ENCODE measurements around the gene DOK4. TPM values are rescaled to one million over a fixed set of nuclear protein-coding genes. Genes with fewer than 3 reads are reported as not detected.
A peak's percentile ranks its signal among the peaks of the same experiment; 100 is the strongest.
"Not testable (repeated sequence)": the region's sequence is repeated elsewhere in the genome, so short reads cannot be mapped to it uniquely, and the experiment has no call there.

DOK4 gene
- total RNA-seq, 1 donor from 2014 or later, result 19.4 TPM

DNA sequence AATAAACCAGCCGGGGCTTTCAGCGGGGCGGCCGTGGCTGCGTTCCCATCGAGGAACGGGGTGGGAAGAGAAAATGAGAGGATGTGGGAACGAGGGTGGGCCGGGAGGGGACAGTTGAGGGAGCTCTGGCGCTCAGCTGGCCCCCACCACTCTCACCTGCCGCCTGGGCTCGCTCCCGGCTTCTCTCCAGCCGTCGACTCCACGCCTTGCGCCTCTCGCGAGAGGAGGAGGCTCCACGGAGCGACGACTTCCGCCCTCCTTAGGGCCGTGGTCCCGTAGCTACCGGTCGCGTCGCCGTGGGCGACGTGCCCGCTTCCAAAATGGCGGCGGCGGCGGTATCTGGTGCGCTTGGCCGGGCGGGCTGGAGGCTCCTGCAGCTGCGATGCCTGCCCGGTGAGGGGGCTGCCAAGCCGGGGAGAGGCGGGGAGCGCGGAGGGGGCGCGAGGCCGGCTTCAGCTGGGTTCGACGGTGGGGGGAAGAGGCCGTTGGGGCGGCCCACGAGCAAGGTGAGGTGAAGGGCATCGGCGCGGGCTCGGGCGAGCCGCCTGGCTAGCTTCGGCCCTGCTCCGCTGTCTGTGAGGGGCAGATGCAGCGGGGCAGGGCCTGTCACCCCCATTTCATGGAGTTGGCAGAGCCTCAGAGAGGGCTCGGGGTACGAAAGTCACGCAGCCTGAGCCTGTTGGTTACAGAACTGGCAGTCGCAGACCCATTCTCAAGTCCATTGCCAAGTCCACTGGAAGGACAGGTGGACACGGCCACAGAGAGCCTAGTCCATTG is 38.9 kb downstream of the DOK4 start, which contains the start of the genes CIAPIN1 and COQ9:
Gene CIAPIN1, minus strand, starts transcription at position 200 of the 777 bp plus-strand sequence. CDS start 6,457 bp downstream, outside the sequence.
Gene COQ9, plus strand, starts transcription at position 294 of the 777 bp plus-strand sequence. Its CDS starts 27 bp downstream, at position 321.
- no peak for DNase-seq (ENCODE audit: extremely low spot score in 2 of 2)
- Histone ChIP-seq H3K27ac (peak within 1 kb of the TSS; percentile 85), H3K9me3 (no peaks in the 10 kb centered on the region), H3K27me3 (no peaks in the 10 kb centered on the region), H3K4me3 (peak within 1 kb of the TSS; percentile 68 to 83), H3K36me3 (peaks cover 0 to 7% of the 10 kb centered on the region in 2 donors), H3K4me1 (peaks cover 35% of the 10 kb centered on the region)
- TF ChIP-seq POLR2AphosphoS5 (IDR thresholded peaks at IDR 0.05; ENCODE audit: insufficient read depth in 1 of 2, low read depth in 1 of 2) (peak; percentile 87 to 91), POLR2A (IDR thresholded peaks at IDR 0.05) (peak in 1 of 2 donors; percentile 43)
- TF ChIP-seq, protein P1, sequence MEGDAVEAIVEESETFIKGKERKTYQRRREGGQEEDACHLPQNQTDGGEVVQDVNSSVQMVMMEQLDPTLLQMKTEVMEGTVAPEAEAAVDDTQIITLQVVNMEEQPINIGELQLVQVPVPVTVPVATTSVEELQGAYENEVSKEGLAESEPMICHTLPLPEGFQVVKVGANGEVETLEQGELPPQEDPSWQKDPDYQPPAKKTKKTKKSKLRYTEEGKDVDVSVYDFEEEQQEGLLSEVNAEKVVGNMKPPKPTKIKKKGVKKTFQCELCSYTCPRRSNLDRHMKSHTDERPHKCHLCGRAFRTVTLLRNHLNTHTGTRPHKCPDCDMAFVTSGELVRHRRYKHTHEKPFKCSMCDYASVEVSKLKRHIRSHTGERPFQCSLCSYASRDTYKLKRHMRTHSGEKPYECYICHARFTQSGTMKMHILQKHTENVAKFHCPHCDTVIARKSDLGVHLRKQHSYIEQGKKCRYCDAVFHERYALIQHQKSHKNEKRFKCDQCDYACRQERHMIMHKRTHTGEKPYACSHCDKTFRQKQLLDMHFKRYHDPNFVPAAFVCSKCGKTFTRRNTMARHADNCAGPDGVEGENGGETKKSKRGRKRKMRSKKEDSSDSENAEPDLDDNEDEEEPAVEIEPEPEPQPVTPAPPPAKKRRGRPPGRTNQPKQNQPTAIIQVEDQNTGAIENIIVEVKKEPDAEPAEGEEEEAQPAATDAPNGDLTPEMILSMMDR (IDR thresholded peaks at IDR 0.05), result no peak
- intact Hi-C loops (cut with DNase I), result no loop called here

DNA sequence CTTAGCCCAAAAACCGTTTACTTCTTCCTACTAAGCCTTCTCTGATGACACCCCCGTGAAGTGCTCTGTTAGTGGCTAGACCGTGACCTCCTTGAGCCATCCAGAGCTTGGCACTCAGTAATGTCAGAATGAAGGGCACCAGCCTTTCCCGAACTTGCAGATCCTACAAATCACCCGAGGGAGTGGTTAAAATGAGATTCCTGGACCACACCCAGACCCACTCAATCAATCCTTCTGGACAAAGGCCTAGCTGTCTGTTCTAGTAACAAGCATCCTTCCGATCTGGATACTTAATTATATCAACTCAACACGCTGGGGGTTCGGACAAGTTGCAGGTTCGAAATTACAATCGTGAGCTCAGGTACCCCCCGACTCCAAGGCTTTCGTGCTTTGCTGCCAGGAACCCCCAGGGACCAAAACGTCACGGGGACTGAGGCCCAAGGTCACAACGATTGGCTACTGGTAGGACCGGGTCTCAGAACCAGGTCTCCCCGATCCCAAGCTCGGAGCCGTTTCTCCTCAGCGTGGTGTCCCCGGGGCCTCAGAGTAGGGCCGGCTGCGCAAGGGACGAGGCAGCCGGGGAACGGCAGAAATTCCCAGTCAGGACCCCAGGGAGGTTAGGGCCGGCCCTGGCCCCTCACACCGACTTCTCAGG is 39.6 kb downstream of the DOK4 start:
- TF ChIP-seq POLR2AphosphoS5 (IDR thresholded peaks at IDR 0.05; ENCODE audit: insufficient read depth in 1 of 2, low read depth in 1 of 2) (no peak), POLR2A (IDR thresholded peaks at IDR 0.05) (no peak)
- TF ChIP-seq, protein P1 (IDR thresholded peaks at IDR 0.05), result no peak
- peaks cover 0 to under 1% of the 10 kb centered on the region in 2 donors for H3K36me3 ChIP-seq
- peaks cover 35% of the 10 kb centered on the region for H3K4me1 ChIP-seq
- H3K27ac ChIP-seq, result peak overlapping the region; percentile 85
- intact Hi-C loops (cut with DNase I), result no loop called here
- DNase-seq (ENCODE audit: extremely low spot score in 2 of 2), result no peak
- H3K27me3 ChIP-seq, result no peaks in the 10 kb centered on the region
- H3K4me3 ChIP-seq, result peak overlapping the region; percentile 68 to 83
- H3K9me3 ChIP-seq, result no peaks in the 10 kb centered on the region

DNA sequence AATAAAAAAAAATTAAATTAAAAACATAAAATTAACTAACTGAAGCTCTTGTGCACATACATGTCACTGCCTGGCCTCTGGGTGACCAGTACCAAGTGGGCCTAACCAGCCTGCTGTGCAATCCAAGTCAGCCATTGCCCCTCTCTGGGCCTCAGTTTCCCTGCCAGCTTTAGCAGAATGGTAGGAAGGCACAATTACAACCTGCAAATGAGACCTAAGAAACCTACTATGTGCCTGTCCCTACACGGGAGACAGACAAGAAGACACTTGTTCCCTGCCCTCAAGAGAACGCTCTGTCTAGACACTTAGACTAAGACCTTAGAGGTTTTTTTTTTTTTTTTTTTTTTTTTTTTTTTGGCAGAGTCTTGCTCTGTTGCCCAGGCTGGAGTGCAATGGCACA is 40.8 kb downstream of the DOK4 start:
- H3K9me3 ChIP-seq, result no peaks in the 10 kb centered on the region
- intact Hi-C loops (cut with DNase I), result no loop called here
- no peak for DNase-seq (ENCODE audit: extremely low spot score in 2 of 2)
- no peaks in the 10 kb centered on the region for H3K27me3 ChIP-seq
- TF ChIP-seq POLR2AphosphoS5 (IDR thresholded peaks at IDR 0.05; ENCODE audit: insufficient read depth in 1 of 2, low read depth in 1 of 2), result no peak
- no peak for TF ChIP-seq POLR2A (IDR thresholded peaks at IDR 0.05)
- TF ChIP-seq, protein P1 (IDR thresholded peaks at IDR 0.05), result no peak
- H3K4me1 ChIP-seq, result peaks cover 35% of the 10 kb centered on the region
- H3K27ac ChIP-seq, result no peak overlapping the region
- peaks cover 0 to 6% of the 10 kb centered on the region in 2 donors for H3K36me3 ChIP-seq
- no peak overlapping the region for H3K4me3 ChIP-seq

DNA sequence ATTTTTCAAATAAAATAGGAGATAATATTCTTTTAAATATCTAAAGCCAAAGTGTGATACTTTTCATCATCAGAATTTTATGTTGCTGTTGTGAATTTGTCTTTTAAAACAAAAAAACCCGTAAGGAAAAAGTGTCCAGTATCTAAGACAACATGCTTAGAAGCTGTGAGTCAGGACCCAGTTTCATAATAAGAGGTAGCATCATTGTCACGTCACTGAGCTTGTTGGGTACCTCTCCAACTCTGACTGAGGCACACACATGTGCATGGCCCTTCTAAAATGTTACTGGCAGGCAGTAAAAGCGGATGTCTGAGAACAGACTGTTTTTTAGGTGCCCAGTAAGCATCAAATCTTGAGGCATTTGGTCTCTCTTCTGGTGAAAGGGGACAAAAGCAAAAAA is 41.6 kb downstream of the DOK4 start:
- Histone ChIP-seq H3K4me3 (no peak overlapping the region), H3K4me1 (peaks cover 35% of the 10 kb centered on the region), H3K36me3 (peaks cover 0 to 13% of the 10 kb centered on the region in 2 donors), H3K27me3 (no peaks in the 10 kb centered on the region), H3K27ac (no peak overlapping the region), H3K9me3 (no peaks in the 10 kb centered on the region)
- DNase-seq (ENCODE audit: extremely low spot score in 2 of 2), result no peak
- TF ChIP-seq POLR2A (IDR thresholded peaks at IDR 0.05), result no peak
- TF ChIP-seq, protein P1 (IDR thresholded peaks at IDR 0.05), result no peak
- TF ChIP-seq POLR2AphosphoS5 (IDR thresholded peaks at IDR 0.05; ENCODE audit: insufficient read depth in 1 of 2, low read depth in 1 of 2), result no peak
- intact Hi-C loops (cut with DNase I), result no loop called here

DNA sequence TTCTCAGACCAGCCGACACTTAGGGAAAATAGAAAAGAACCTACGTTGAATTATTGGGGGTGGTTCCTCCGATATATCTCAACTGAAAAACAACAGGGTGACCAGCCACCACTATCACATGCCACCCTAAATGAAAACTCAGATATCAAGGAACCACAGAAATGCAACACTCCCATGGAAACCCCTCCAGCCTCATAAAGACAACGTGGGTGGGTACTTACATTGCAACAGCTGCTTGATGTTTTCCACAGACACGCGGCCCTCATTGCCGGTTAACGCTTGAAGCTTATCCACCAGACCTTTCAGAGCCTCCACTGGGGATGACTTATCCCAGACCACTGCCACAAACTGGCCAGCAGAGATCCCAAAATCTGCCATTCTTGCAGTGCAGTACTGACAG is 45.7 kb downstream of the DOK4 start:
- peaks cover 0 to 36% of the 10 kb centered on the region in 2 donors for H3K36me3 ChIP-seq
- H3K27ac ChIP-seq; H3K9me3 ChIP-seq; H3K27me3 ChIP-seq; intact Hi-C loops (cut with DNase I); DNase-seq (ENCODE audit: extremely low spot score in 2 of 2); H3K4me1 ChIP-seq; H3K4me3 ChIP-seq: not testable (repeated sequence)

DNA sequence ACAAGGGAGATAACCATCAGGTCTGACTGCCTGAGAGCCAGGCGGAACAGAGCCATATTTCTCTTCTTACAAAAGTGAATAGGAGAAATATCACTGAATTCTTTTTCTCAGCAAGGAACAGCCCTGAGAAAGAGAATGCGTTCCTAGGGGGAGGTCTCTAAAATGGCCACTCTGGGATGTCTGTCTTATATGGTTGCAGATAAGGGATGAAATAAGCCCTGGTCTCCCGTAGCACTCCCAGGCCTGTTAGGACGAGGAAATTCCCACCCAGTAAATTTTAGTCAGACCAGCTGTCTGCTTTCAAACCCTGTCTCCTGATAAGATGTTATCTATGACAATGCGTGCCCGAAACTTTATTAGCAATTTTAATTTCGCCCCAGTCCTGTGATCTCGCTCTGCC is 46.3 kb downstream of the DOK4 start:
- peaks cover 0 to 42% of the 10 kb centered on the region in 2 donors for H3K36me3 ChIP-seq
- intact Hi-C loops (cut with DNase I); H3K27ac ChIP-seq; H3K4me1 ChIP-seq; H3K4me3 ChIP-seq; H3K9me3 ChIP-seq; H3K27me3 ChIP-seq; DNase-seq (ENCODE audit: extremely low spot score in 2 of 2): not testable (repeated sequence)

Measured in vagina (tissue), 2 donors.